Epidermal melanocyte (primary cell): Measurements from ENCODE around the gene RANGRF.

ENCODE experiments used
- DNase-seq: peaks from one replicate; pipeline ENCODE4 v3.0.0; 2011; ENCODE audit warnings: low spot score; ENCODE audit not compliant: insufficient read length

RANGRF gene

DNA sequence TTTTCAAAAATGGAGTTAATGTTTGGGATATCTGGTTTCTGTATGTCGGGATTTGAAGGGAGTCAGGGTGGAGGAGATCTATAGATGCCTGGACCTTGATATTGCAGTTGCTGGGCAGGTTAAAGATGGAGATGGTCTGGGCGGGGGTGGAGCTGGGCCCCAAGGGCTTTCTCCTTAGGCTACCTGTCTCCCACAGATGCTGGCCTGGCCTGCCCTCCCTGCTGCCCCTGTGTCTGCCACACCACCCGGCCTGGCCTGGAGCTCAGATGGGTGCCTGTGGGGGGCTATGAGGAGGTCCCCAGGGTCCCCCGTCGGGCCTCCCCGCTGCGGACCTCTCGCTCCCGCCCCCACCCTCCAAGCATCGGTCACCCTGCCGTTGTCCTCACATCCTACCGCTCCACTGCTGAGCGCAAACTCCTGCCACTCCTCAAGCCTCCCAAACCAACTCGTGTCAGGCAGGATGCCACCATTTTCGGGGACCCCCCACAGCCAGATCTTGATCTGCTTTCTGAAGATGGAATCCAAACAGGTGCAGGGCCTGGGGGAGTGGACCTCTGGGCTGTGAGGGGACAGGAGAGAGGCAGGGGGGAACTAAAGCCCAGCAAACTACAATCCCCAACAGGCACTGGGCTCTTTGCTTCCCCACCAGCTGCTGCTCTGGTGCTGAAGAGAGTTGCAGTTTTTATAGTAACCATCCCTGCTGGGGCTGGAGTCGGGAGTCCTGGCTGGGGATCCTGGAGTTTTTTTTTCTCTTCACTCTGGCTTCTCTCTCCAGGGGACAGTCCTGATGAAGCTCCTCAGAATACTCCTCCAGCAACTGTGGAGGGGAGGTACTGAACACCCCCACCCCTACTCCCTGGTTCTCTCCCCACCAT lies 24.5 kb downstream of the RANGRF start:
- DNase-seq = no peak

DNA sequence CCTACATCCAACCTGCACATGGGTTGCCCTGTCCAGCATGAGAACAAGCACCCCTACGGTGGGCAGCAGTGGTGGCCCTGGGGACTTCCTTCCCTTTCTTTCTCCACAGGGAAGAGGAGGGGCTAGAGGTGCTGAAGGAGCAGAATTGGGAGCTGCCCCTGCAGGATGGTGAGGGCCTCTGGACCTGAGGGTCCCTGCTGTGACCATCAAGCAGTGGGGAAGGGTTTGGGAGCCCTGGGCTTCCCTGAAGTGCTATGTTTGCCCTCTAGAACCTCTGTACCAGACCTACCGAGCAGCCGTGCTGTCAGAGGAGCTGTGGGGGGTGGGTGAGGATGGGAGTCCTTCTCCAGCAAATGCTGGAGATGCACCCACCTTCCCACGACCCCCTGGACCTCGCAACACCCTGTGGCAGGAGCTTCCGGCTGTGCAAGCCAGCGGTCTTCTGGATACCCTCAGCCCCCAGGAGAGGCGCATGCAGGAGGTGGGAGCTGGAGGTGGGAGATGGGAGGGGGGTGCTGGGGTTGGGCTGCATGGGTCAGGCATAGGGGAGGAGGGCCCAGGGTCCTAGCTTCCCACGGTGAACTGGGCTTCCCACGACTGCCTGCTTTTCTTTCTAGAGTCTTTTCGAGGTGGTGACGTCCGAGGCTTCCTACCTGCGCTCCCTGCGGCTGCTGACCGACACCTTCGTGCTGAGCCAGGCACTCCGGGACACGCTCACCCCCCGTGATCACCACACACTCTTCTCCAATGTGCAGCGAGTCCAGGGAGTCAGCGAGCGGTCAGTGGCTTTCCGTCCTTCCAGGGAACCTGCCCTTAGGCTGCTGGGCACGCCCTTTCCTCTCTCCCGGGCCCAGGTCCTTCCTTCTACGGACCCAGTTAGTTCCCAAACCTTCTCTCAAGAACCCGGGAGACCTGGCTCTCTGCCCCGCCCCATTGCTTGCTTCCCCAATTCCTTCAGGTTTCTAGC lies 26.6 kb downstream of the RANGRF start:
- DNase-seq = no peak

DNA sequence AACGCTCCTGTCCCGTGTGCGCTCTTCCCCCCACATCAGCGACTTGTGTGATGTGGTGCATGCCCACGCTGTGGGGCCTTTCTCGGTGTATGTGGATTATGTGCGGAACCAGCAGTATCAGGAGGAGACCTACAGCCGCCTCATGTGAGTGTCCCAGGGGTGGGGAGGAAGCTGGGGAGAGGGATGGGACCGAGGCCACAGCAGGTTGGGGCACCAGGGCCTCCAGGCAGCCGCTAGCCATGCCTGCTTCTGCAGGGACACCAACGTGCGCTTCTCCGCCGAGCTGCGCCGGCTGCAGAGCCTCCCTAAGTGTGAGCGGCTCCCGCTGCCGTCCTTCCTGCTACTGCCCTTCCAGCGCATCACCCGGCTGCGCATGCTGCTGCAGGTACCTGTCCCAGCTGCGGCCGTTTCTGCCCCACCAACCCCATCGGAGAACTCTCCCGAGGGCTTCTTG lies 27.3 kb downstream of the RANGRF start:
- no peak for DNase-seq

DNA sequence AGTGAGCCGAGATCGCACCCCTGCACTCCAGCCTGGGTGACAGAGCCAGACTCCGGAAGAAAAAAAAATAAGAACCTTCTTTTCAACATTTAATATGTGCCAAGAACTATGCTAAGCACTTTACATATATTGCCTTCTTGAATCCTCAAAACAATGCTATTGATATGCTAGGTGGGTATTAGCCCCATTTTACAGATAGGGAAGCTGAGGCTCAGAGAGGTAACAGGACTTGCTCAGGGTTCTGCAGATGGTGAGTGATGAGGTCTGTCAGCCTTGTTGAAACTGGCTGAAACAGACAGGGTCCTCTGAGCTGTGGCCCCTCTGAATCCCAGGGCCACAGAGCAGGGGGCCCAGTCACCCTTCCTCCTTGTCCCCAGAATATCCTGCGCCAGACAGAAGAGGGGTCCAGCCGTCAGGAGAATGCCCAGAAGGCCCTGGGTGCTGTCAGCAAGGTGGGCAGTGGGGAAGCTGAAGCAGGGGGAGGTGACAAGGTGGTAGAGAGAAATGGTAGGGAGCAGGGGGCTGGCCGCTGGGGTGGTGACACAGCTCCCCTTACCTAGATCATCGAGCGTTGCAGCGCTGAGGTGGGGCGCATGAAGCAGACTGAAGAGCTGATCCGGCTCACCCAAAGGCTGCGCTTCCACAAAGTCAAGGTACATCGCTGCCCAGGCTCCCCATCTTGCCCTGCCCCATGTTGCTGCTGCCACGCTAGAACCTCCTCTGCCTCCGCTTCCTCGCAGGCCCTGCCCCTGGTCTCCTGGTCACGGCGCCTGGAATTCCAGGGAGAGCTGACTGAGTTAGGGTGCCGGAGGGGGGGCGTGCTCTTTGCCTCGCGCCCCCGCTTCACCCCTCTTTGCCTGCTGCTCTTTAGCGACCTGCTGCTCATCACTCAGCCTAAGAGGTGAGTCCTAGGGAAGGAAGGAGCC lies 29.8 kb downstream of the RANGRF start:
- DNase-seq = no peak

DNA sequence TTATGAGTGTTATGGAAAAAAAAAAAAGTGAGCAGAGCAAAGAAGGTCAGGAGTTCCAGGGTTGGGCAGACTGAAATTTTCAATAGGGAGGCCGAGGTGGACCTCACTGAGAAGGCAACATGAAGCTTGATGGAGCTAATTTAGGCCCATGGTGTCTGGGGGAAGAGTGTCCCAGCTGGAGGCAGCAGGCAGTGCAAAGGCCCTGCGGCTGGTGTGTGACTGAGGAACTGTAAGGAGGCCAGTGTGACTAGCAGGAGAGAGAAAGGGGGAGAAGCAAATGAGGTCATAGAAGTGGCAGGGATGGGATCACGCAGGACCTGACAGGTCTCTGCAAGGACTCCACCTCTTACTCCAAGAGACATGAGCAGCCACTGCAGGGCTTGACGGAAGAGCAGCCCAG lies 31.8 kb downstream of the RANGRF start:
- no peak for DNase-seq

DNA sequence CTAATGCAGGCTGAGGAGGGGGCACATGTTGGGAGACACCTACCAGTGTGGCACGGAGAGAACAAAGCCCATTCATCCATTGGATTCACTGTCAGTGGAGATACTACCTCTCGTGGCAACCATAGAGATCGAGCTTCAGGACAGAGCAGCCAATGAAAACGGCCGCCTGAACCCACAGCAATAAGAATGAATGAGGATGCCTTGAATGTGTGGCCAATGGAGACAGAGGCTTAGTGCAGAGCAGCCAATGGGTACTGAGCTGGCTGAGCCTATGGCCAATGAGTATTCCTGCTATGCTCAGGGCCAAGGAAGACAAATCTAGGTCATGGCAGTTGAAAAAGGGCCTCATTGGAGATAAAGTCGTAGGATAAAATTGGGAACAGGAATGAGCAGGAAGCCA lies 32.5 kb downstream of the RANGRF start:
- DNase-seq = no peak

DNA sequence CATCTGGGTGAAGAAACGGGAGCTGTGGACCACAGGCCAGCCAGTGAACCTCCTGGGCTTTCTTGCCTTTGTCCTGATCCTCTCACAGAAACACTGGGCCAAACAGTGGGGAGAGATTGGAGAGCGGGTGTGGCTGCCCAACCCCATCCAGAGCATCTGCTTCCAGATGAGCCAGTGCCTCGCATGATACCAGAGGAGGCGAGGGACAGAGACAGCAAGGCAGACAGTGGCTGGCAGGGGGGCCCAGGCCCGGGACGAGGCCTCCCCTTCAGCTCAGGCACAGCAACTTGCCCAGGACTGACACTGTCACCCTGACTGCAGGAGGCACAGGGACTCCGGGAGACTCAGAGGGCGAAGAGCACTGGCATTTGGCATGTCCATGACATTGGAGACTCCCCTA lies 33.6 kb downstream of the RANGRF start:
- no peak for DNase-seq

DNA sequence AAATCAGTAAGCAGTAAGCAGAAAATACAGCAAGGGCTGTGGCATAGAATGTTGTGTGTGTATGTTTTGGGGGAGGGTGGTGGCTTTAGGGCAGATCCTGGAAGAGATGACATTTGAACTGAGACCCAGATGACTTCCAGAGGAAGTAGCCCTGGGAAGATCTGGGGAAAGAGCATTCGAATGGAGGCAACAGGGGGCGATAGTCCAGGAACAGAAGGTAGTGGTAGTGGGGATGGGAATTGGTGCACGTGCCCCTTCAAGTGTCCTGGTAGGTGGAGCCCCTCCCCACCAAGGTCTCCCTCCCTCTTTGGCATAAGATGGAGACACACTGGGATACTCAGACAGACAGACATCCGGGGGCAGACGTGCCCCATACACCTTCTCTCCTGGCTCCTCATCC lies 35.7 kb downstream of the RANGRF start:
- DNase-seq = no peak

DNA sequence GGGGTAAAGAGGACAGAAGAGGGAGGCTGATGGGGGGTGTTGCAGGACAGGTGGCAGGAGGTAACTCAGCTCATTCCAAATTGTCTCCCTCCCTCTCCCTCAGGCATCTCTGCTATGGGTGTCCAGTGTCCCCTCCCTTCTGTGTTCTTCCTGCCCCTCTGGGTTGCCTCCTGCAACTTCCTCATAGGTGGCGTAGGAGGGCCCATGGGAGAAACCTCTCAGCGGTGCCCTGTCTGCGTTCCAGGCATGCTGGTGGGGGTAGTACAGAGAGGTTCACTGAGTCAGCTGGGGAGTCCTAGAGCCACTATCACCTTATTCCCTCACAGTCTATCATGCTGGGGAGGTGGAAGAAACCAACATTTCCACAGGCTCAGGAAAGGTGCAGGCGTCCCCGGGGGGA lies 36.5 kb downstream of the RANGRF start:
- no peak for DNase-seq

DNA sequence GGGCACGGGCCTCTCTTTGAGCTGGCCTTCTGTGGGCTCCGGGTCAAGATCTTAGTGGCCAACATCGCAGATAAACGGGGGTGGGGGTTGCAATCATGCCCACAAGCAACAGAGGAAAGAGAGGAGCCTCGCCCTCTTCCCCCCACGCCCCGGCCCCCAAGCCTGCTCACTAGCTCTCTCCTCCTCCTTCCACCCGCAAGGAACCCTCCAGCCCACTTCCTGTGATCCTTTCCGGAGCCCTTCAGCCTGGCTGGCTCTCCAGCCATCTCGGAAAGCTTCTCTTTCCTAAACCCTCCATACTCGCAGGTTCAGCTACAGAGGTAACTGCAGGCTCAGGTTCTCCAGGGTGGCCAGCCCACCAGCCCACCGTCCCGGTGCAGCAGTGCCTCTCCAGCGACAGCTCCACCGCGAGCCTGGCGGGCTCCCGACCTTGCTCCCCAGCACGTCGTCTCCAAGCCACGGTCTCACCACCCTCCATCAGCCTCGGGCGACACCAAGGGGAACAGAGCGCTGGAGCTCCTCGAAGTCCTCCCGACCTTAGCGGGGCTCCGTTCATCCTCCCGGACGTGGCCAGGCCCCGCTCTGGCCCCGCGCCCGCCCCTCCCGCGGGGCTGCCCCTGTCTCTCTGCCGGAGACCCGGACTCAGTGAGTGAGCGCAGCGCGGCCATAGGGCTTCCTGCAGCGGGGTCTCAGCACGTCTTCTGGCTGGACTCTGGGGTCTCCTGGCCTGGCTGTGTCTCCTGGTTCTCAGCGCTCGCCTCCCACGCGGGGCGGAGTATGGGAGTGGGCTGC lies 38.2 kb downstream of the RANGRF start:
- no peak for DNase-seq

DNA sequence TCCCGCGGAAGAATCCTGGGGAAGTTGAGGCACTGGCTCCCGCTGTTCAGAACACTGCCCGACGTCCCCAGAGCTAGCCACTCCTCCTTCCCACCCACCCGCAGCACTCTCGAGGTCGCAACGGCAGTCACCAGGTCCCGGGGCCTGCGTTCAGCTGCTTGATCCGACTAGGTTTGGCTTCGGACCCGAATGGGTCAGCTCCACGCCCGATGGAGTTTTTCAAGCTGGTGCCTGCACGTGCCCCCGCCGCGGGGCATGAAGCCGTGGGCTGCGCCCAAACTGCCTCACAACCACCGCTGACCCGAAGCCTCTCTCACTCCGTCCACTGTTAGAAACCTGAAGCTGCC lies 38.8 kb downstream of the RANGRF start:
- DNase-seq = no peak

DNA sequence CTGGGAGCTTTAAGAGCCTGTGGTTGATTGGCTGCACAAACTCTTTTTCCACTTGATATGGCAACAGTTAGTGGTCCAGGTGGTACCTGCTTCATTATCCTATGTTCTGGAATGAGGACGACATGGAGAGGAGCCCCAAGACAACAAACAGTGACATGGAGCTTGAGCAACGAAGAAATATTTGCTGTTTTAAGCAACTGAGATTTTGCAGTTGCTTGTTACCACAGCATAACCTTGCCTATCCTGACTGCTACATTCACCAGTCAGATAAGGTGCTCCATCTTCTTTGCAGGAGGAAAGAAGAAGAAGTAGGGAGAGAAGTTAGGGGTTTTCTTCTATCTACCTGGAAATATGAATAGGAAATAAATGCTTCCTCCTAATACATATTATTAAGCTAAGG lies 43.7 kb downstream of the RANGRF start:
- no peak for DNase-seq

DNA sequence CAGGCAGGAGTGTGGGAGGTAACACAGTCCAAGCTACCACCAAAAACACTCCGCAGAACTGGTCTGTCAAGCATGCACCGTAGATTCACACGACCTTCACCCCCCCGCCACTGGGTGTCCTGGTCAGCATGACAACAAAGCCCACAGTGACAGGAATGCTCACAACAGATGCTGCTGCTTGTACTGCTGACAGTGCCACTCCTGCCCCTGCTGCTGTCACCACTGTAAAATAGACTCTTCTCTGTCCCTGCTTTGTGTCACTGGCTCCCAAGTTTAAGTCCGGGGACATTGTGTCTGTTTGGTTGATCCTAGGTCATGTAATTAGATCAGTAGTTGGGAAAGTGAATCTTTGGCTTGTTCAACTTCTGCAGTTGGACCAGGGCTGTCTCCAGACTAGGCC lies 44.2 kb downstream of the RANGRF start:
- no peak for DNase-seq

DNA sequence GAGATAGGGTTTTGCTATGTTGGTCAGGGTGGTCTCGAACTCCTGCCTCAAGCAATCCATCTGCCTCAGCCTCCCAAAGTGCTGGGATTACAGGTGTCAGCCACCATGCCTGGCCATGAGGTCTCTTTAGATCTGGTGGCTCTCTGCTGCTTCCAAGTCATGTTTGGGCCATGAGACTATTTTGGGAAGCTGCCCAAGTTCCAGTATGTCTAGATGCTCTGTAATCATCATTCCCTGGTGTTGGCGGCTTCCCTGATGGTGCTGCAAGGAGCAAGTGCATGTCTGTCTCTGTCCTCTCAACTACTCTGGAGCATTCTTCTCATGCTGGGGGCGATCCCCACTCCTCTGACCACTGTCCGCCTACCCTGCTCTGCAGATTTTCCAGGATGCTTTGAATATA lies 44.8 kb downstream of the RANGRF start:
- no peak for DNase-seq

DNA sequence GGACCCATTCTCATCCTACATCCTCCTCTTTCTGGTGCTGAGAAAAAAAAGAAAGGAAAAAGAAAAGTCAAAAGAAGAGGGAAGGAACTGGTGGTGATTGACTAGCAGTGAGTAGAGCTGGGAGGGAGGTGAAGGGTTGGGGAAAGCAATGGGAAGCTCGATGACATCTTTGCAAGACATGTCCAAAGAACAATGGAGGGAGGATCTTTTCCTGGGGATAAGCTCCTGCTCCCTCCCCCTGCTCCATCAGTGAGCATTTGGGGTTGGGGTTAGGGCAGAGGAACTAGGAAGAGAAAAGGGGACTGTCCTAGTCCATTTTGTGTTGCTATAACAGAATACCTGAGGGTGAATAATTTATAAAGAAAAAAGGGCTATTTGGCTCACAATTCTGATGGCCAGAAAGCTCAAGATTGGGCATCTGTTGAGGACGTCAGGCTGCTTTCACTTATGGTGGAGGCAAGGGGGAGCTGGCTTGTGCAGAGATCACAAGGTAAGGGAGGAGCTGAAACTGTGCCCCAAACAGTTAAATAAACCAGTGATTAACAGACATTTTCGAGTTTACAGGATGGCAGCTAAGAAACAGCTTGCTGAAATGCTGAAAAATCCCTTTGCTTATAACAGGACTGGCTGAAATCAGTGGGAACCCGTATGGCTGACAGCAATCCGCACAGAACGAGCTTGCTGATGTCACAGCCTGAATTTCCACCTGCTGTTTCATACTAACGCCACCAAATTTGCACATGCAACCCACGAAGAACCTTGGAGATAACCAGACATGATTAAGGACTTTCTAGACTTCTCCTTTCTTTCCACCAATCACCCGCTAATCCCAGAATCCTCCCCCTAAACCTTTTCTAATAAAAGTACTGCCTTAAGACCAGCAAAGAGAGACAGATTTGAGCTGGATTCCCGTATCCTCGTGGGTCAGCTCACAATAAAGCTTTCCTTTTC lies 49.6 kb downstream of the RANGRF start:
- DNase-seq = no peak

DNA sequence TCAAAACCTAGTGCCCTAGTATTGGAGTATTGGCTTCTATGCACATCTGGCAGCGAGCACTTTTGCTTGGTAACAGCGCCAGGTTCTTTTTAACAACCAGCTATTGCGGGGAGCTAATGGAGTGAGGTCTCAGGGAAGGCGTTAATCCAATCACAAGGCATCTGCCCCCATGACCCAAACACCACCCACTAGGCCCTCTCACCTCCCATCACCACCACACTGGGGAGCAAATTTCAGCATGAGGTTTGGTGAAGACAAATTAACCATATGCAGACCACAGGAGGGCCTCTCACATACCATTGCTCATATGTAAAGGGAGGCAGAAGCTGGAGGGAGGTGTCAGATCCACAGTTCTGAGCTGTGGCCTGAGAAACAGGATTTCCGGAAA lies 50.3 kb downstream of the RANGRF start:
- DNase-seq = no peak

DNA sequence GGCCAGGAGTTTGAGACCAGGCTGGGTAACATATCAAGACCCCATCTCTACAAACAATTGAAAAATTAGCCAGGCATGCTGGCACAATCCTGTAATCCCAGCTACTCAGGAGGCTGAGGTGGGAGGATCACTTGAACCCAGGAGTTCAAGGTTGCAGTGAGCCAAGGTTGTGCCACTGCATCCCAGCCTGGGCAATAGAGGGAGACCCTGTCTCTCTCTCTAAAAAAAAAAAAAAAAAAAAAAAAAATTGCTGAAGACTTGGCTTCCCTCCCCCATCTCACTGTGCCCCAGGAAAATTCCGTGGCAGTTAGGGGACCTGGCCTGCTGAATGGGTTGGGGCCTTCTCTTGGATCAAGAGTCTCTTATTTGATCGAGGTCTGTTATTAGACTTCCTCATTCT lies 51.1 kb downstream of the RANGRF start, which contains the start of gene ODF4:
Gene ODF4, plus strand, starts transcription at position 301 of the 400 bp plus-strand sequence. CDS start 212 bp downstream, outside the sequence.
- no peak for DNase-seq
